ENCODE data around the gene CCDC107.

CCDC107 gene

GRCh38 chr9:35686222-35687203 lies 28.4 kb downstream of the CCDC107 start:
- no peak for DNase-seq

DNA sequence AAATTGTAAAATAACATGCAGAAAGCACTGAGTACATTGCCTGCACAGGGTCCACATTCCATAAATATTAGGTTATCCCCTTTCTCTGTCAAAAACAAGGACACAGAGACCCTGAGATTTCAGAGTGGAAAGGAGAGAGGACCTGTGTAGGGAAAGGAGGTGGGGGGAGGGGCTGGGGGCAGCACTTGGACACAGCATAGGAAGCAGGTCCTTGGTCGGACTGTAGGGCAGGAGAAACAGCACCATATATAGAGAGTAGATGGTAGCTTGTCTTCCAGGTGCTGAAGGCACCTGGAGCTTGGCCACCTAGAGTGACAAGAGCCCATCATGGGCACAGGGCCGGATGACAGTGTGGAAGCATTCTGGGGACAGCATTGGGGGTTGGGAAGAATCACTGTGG lies 29.2 kb downstream of the CCDC107 start:
- no peak for DNase-seq

DNA sequence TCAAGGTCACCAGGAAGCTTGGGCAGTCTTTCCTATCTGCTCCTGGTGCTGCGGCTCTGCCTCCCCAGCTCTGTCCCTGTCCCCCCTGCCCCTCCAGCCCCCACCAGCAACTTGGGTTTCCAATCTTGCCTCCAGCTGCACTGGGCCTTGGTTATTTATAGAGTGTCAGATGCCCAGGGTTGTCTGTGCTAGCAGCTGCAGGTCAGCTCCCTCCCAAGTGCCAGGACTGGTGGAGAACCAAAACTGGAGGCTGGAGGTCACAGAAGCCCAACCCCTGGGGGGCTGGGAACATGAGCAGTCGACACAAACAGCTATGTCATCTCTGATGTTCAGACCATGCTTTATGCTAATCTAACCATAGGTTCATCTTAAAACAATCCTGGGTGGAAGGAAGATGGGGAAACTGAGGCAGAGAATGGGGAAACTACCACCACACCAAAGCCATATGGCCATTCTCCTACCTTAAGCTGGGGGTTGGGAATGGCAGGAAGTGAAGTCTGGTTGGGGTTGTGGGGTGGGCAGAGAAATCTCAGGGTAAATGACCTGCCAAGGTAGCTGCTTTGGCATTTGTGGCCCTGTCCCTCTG lies 30.0 kb downstream of the CCDC107 start:
- no peak for DNase-seq

GRCh38 chr9:35688558-35689541 lies 30.8 kb downstream of the CCDC107 start:
- DNase-seq, result peak; percentile 32

- DNase-seq, result peak; percentile 41
Measured at GRCh38 chr9:35689542-35690293, 31.6 kb downstream of the CCDC107 start, which contains the start of gene TPM2. TPM2 (minus strand) TSS chr9:35689925; CDS start chr9:35689817, 108 bp downstream.

- DNase-seq, result peak; percentile 47
Measured at GRCh38 chr9:35690294-35690613, 32.2 kb downstream of the CCDC107 start.

DNA sequence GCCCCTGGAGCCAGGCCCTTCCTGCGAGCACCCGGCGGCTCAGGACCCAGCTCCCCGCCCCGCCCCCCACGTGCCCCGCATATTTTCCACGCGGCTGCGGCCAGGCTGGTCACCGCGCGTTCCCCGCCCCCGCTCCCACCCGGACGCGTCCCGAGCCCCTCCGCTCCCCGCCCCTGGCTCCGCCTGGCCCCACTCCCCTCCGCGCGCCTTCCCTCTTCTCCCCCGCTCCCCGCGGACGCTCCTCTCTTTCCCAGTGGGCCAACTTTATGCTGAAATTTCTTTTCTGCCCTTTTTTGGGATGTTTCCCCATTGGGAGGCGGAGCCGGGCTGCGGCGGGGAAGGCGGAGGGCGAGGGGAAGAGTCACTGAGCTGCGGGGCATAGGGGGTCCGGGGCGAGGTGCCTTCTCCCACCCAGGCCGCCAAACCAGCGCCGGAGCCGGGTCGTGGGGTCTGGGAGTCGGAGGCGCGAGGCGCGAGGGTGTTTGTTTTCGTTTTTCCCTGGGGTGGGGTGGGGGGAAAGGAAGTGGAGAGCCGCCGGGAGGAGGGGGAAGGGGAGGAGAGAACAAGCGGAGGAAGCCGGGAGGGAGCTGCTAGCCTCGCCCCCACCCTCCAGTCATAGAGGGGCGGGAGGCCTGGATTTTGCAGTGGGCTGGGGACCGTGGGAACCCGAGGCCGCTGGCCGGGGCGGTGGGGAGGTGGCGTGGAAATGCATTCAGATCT lies 32.7 kb downstream of the CCDC107 start:
- DNase-seq, result peak; percentile 68

- peak; percentile 64 for DNase-seq
Measured at GRCh38 chr9:35691334-35691650, 33.2 kb downstream of the CCDC107 start.

DNA sequence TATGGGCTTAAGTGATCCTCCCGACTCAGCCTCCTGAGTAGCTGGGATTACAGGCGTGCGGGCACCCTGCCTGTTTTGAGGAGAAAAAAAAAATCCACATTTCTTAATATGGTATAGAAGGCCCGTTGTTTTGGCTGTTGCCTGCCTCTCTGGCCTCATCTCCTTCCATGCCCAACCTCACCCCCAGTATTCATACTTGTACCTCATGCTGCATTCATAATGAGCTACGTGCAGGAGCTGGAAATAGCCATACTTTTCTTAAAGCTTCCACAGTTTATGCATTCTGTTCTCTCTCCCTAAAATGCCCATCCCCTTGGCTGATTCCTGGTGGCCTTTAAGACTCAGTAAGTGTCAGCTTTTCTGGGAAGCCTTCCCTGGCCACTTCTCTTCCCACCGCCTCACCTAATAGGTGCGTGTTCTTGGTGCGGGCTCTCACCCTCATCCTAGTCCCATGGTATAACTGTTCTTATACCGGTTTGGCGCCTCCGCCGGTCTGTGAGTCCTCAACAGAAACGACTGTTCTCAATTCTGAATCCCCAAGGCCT lies 33.7 kb downstream of the CCDC107 start:
- DNase-seq, result peak; percentile 21

- no peak for DNase-seq
Measured at GRCh38 chr9:35695943-35696401, 37.9 kb downstream of the CCDC107 start.

GRCh38 chr9:35696520-35697215 lies 38.6 kb downstream of the CCDC107 start:
- peak; percentile 70 for DNase-seq

- no peak for DNase-seq
Measured at GRCh38 chr9:35697486-35697885, 39.4 kb downstream of the CCDC107 start.

GRCh38 chr9:35698231-35698630 lies 40.1 kb downstream of the CCDC107 start:
- DNase-seq, result no peak

DNA sequence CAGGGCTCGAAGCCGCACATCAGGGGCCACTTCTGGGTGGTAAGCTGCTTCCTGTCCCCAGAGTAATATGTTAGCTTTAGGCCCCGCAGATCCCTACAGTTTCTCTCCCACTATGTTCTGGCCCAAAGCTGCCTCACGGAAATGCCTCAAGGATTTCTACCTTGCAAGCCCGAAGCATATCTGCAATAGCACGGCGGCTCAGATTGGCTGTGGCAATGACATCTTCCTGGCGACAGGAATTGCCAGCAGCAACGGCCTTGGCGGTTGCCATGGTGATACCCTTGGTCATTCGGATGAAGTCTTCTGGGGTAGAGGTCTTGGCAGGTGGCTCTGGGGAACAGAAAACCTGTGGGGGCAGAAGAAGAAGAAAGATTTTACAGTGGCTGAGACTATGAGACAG lies 41.9 kb downstream of the CCDC107 start:
- no peak for DNase-seq

- no peak for DNase-seq
Measured at GRCh38 chr9:35700942-35701341, 42.9 kb downstream of the CCDC107 start.

DNA sequence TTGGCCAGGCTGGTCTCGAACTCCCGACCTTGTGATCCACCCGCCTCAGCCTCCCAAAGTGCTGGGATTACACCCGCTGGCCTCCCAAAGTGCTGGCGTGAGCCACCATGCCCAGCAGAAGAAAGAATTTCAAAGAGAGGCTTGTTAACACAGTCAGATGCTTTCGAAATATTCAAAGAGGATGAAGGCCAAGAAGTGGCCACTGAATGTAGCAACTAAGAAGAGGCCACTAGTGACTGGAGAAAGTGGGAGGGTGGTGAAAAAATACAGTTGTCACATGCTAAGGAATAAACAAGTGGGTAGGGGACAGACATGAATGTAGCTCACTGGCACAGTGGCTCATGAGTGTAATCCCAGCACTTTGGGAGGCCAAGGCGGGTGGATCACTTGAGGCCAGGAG lies 44.6 kb downstream of the CCDC107 start:
- no peak for DNase-seq

- DNase-seq, result no peak
Measured at GRCh38 chr9:35703906-35704672, 46.0 kb downstream of the CCDC107 start.

DNA sequence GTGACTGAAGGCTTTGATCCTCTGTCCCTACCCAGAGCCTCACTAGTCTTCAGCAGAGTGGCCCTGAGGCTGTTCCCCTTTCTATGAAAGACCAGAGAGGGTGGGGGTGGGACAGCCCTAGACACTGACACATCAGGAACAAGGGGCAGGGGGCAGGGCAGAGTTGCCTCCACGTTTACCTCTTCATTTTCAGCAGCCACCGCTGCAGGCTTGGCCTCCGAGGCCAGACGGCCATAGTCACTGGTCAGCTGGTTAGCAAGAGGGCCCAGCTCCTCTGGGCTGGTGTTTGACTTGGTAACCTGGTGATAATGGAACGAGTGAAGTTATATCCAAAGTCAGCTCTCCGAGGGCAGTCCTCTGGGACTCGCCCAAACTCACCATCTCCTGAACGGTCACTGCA lies 47.3 kb downstream of the CCDC107 start:
- DNase-seq, result no peak

GRCh38 chr9:35705836-35706430 lies 47.8 kb downstream of the CCDC107 start:
- no peak for DNase-seq
